CD4-positive, alpha-beta T cell treated with Interleukin-2 at 100 ng/mL for 4 hours (primary cell): ENCODE measurements around the gene RPS6KA4.

Experiments
- DNase-seq: peaks from one replicate; pipeline ENCODE4 v3.0.0-alpha.2; 2020; ENCODE audit warnings: low spot score

RPS6KA4 gene

DNA sequence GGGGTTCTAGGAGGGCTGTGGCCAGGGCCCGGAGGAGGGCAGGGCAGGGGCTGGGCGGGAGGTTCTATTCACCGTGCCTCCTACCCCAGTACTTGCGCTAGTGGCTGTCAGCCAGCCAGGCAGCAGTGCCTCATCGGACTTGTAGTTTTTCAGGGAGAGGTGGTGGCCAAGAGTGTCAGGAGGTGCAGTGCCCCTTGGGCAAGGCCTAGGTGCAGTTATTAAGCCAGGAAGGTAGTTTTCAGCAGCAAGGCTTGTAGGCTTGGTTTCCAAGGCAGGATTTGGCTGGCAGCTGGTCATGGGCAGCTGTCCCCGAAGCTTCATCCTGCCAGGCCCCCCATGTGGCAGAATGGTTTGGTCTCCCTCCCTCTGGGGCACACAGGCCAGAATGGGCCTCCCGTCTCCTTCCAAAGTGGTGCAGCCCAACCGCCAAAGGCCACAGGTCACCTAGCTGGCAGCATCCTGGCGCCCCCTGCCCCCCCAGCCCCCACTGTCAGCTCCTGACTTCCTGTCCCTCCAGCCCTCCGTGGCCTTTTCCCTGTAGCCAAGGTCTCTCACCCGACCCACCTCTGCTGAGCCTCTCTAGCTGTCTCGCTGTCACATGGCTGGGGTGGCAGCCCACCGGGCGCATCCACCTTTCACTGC is 10.5 kb upstream of the RPS6KA4 start:
- DNase-seq, result no peak

GRCh38 chr11:64349025-64349387 is 10.0 kb upstream of the RPS6KA4 start:
- no peak for DNase-seq

DNA sequence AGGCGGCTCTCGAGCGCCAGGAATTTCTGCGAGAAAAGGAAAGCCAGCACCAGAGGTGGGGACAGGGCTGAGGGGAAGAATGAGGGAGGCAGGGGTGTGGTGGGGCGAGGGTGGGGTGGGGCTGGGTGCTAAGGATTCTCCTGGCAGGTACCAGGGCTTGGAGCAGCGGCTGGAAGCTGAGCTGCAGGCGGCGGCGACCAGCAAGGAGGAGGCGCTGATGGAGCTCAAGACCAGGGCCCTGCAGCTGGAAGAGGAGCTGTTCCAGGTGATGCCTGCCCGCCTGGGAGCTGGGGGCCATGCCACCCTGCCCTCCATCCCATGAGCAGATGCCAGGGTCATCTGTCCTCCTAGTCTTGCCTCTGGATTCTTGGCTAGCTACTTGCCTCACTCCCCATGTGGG is 9.6 kb upstream of the RPS6KA4 start:
- no peak for DNase-seq

GRCh38 chr11:64351136-64351631 is 7.8 kb upstream of the RPS6KA4 start:
- DNase-seq, result no peak

- DNase-seq, result no peak
These were observed 6.6 kb upstream of the RPS6KA4 start for GRCh38 chr11:64352099-64352994.

GRCh38 chr11:64352995-64353714 is 5.8 kb upstream of the RPS6KA4 start:
- no peak for DNase-seq

DNA sequence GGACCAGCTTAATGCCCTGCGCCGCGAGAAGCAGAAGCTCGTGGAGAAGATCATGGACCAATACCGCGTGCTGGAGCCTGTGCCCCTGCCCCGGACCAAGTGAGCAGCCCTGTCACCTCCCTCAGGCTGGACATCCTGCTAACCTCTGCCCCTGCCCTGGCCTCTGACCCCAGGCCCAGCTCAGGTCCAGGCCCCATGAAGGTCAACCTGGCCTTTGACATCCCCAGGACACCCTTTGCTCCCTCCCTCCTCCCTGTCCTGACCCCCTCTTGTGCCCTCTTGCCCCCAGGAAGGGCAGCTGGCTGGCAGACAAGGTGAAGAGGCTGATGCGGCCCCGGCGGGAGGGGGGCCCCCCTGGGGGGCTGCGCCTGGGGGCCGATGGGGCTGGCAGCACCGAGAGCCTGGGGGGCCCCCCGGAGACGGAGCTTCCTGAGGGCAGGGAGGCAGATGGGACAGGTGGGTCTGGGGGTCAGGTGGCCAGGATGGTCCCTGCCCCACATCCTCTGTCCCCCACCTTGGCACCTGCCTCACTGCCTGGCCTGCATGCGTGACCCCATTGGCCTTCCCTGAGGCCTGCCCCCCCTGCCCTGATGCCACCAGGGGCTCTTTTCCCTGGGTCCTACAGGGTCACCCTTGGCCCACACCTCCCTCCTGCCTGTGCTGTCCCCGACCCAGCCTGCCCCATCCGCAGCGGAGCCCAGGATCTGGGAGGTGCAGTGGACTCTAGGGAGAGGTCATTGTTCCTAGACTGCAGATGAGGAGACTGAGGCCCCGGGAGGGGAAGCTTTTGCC is 5.1 kb upstream of the RPS6KA4 start:
- DNase-seq, result no peak

GRCh38 chr11:64355078-64355940 is 3.7 kb upstream of the RPS6KA4 start:
- DNase-seq, result peak; percentile 26

DNA sequence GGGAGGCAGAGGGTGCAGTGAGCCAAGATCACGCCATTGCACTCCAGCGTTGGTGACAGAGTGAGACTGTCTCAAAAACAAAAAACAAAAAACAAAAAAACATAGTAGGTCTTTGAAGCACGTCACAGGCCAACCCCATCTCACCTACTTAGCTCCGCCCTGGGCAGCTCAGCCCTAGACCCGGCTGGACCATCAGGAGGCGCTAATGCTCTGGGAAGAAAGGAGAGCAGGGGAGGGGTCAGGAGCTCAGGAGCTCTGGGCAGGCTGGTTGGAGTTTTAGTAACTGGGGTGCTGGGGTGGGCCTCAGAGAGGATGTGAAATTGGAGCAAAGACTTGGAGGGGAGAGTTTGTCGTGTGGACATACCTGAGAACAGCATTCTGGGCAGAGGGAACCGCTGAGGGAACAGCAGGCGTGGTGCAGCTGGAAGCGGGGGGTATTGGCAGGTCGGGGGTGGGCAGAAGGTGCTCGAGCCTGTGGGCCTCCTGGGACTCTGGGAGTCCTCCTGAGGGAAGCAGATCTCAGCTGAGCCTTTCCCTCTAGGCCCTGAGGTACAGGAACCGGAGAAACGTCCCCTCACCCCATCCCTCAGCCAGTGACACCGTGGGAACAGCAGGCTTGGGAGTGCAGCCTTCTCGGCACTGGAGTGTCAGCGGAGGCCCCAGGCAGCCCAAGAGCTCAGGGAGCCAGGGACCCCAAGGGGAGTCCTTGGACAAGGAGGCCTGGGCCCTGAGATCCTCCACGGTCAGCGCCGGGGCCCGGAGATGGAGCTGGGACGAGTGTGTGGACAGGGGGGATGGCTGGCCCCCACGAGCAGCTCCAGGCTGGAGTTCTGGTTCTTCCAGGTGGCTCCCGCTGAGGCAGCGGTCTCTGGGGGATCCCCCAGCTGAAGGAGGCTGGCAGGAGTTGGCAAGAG is 2.2 kb upstream of the RPS6KA4 start:
- peak; percentile 13 for DNase-seq

DNA sequence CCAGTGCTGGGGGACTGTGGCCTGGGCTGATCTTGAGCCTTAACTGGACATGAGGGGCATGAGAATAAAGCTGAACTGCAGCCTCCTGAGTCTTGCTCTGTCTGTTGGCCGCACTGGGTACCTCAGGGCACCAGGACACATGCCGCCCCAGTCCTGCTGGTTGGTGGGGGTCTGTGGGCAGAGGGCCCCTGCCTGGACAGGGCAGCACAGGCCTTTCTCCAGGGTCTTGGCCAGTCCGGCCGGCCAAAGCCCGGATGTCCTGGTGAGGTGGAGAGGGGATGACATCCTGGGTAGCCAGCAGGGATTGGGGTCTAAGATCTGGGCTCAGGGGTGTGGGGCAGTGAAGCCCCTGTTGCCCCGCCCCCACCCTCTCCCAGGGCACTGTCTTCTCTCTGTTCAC is 1.5 kb upstream of the RPS6KA4 start:
- no peak for DNase-seq

GRCh38 chr11:64357904-64358535 is 942 bp upstream of the RPS6KA4 start:
- peak; percentile 56 for DNase-seq

DNA sequence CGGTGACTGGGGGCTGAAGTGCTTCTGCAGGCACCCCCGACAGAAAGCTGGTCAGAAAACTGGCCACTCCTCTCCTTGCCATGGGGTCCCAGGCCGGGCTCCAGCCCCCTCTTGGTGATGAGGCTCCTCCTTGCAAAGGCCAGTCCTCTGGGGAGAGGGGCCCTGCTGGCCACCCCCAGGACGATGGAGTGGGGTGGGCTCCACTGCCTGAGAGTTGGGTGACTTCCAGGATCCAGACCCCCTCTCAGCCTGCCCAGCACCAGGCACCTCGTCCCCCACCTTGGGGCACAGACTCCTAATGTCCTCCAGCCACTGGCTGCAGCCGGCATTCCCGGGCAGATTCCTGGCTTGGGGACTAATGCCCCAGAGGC is 441 bp upstream of the RPS6KA4 start:
- DNase-seq, result no peak

GRCh38 chr11:64359712-64360445 is 917 bp downstream of the RPS6KA4 start:
- peak; percentile 14 for DNase-seq

DNA sequence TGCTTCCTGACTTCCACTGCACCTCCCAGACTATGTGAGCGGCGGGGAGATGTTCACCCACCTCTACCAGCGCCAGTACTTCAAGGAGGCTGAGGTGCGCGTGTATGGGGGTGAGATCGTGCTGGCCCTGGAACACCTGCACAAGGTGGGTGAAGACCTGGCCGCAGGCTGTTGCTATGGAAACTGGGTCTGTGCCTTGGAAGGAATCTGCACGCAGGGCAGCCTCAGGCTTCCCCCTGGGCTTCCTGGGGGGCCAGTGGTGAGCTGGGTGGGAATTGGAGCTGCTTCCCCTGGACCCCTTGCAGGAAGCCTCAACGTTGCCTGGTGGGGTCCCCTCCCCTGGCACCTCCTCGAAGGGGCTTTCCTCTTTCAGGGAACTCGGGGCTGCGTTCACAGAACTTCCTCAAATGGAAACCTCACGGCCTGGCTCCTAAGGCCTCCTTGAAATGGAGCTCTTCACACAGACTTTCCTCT is 1.5 kb downstream of the RPS6KA4 start:
- DNase-seq, result no peak

- DNase-seq, result no peak
These were observed 2.7 kb downstream of the RPS6KA4 start for GRCh38 chr11:64361659-64362058.

- DNase-seq, result no peak
These were observed 3.4 kb downstream of the RPS6KA4 start for GRCh38 chr11:64362339-64362738.

- no peak for DNase-seq
These were observed 5.5 kb downstream of the RPS6KA4 start for GRCh38 chr11:64364435-64364834.

- no peak for DNase-seq
These were observed 5.9 kb downstream of the RPS6KA4 start for GRCh38 chr11:64364911-64365310.

DNA sequence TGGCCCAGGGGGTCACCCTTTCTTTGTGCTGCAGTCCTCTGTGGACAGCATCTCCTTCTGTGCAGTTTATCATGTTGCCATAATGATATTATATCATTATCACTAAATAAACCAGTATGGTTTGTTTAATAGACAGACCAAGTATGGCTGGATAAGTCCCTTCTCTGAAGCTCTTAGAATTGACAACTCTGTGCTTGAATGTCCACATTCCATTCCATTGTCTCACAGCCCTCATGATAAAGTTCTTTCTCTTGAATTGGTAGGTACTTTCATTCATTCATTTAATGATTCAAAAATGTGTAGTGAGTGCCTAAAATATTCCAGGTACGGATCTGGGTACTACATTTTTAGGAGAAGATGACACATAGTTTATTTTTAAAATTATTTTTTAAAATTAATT is 7.8 kb downstream of the RPS6KA4 start:
- DNase-seq, result no peak
